Calu3 (cell line): ENCODE data around the gene SULT4A1. TPM values are rescaled to one million over a fixed set of nuclear protein-coding genes. Genes with fewer than 3 reads are reported as not detected.

ENCODE experiments used
- BruUV-seq: library from RNA; stranded (reverse); fragments of 400-500 nt; replicated peaks from 2 replicates; lab custom pipeline; 2021; lab: Mats Ljungman, UMichigan
- CTCF ChIA-PET: fragments of 300-600 bp; sonication (Branson Sonifier 250); formaldehyde crosslinking; loops from one replicate; lab custom pipeline; 2022; ENCODE audit warnings: antibody characterized with exemption; lab: Charles Lee
- DNase-seq: peaks from one replicate; pipeline ENCODE4 v3.0.0; 2022
- H3K27ac Mint-ChIP-seq: one replicate; pipeline ENCODE4 v1.8.0; 2022; ENCODE audit warnings: mixed read lengths; ENCODE audit not compliant: unreplicated experiment
- H3K27me3 Mint-ChIP-seq: one replicate; pipeline ENCODE4 v1.8.0; 2022; ENCODE audit warnings: mixed read lengths; ENCODE audit not compliant: unreplicated experiment
- H3K36me3 Mint-ChIP-seq: one replicate; pipeline ENCODE4 v1.8.0; 2022; ENCODE audit warnings: mild to moderate bottlenecking, moderate library complexity, mixed read lengths; ENCODE audit not compliant: insufficient read depth, unreplicated experiment
- H3K4me1 Mint-ChIP-seq: one replicate; pipeline ENCODE4 v1.8.0; 2022; ENCODE audit warnings: mild to moderate bottlenecking, low read depth, mixed read lengths; ENCODE audit not compliant: unreplicated experiment
- H3K4me3 Mint-ChIP-seq: one replicate; pipeline ENCODE4 v1.8.0; 2022; ENCODE audit warnings: mild to moderate bottlenecking, low read depth, moderate library complexity, mixed read lengths; ENCODE audit not compliant: unreplicated experiment
- H3K9me3 Mint-ChIP-seq: one replicate; pipeline ENCODE4 v1.8.0; 2022; ENCODE audit warnings: low read depth, mixed read lengths; ENCODE audit not compliant: unreplicated experiment
- intact Hi-C: fragments of 100-400 bp; cut with micrococcal nuclease; formaldehyde crosslinking; loops from one replicate; pipeline ENCODE4 v1.10.0; 2022; ENCODE audit not compliant: unreplicated experiment
- total RNA-seq: library from RNA; stranded (reverse); gene quantifications from 2 replicates; pipeline ENCODE4 v1.2.3, GENCODE V29; 2022
- TF ChIP-seq, protein P1 (sequence below): fragments of 200-600 bp; IDR thresholded peaks from one replicate; pipeline ENCODE4 v1.8.0; 2022; ENCODE audit warnings: antibody characterized with exemption; ENCODE audit not compliant: unreplicated experiment

Gene SULT4A1
- total RNA-seq, 1 experiment from 2014 or later, result 9.1 TPM

DNA sequence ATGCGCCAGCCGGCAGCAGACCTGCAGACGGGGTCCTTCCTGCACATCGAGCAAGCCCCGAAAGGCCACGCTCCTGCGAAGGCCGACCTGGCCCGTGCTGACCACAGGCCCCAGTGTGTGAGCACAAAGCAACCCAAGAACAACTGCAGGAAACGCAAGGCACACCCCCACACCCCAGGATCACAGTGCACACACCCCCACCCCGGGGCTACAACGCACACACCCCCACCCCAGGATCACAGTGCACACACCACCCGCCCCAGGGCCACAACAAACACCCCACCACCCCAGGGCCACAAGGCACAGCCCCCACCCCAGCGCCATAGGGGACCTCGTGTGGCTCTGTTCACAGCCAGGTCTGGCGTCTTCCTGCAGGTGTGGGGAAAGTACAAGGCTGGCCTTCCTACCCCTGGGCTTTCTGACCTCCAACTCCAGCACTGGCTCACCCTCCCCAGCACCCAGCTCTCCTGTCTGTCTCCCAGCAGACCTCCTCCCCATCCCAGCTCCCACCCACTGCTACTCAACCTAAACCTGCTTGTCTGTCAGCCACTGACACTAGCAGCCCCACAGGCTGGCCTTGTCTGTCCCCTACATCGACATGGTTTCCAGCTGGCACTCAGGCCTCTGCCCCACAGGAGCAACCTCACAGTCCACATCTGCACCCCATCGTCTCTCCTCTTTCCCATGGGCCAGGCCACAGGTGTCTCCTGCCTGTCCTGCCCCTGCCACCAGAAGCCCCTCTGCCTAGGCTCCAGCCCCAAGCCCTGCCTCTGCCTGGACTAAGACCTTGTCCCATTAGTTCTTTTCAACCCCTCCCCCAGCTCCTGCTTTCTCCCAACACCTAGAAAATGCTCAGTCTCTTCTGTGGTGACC is 29.7 kb downstream of the SULT4A1 start:
- TF ChIP-seq, protein P1, sequence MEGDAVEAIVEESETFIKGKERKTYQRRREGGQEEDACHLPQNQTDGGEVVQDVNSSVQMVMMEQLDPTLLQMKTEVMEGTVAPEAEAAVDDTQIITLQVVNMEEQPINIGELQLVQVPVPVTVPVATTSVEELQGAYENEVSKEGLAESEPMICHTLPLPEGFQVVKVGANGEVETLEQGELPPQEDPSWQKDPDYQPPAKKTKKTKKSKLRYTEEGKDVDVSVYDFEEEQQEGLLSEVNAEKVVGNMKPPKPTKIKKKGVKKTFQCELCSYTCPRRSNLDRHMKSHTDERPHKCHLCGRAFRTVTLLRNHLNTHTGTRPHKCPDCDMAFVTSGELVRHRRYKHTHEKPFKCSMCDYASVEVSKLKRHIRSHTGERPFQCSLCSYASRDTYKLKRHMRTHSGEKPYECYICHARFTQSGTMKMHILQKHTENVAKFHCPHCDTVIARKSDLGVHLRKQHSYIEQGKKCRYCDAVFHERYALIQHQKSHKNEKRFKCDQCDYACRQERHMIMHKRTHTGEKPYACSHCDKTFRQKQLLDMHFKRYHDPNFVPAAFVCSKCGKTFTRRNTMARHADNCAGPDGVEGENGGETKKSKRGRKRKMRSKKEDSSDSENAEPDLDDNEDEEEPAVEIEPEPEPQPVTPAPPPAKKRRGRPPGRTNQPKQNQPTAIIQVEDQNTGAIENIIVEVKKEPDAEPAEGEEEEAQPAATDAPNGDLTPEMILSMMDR, result no peak
- no peak overlapping the region for H3K27ac Mint-ChIP-seq
- no peak overlapping the region for H3K4me3 Mint-ChIP-seq
- no peaks in the 10 kb centered on the region for H3K27me3 Mint-ChIP-seq
- intact Hi-C loops, result no loop called here
- no TSS peak for BruUV-seq
- no peaks in the 10 kb centered on the region for H3K4me1 Mint-ChIP-seq
- DNase-seq, result no peak
- CTCF ChIA-PET, result no interaction called here
- H3K9me3 Mint-ChIP-seq, result no peaks in the 10 kb centered on the region
- no peaks in the 10 kb centered on the region for H3K36me3 Mint-ChIP-seq

DNA sequence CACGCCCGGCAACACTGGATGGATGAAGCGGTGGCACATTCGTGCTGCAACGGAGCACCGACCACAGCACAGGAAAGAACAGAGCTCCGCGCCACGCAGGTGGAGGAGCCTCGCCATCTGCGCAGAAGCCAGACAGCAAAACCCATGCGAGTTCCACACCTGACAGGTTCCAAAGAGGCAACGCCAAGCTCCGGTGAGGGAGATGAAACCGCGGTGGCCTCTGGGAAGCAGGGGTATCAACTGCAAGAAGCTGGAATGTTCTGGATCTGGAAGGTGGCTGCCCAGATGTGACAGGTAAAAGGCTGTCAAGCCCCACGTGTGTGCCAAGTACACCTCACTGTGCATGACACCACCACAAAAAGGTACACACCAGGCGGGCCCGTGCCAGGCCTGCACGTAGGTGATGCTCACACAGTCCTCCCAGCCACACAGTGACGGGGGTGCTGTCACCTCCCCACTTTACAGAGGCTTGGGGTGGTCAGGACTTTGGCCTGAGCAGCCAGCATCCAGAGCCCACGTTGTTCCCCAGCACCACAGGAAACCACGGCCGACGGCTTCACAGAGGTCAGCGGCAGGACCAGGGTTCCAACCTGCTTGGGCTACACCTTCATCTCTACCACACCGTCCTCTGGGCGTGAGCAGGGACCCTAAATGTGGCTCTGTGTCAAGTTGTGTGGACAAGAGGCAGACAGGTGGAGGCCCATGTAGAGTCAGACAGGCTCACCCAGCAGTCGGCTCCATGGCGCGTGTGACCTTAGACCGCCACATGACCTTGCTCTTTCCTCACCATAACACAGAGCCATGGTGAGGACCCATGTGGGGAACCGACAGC is 30.5 kb downstream of the SULT4A1 start:
- Mint-ChIP-seq H3K36me3 (no peaks in the 10 kb centered on the region), H3K27ac (no peak overlapping the region), H3K4me3 (no peak overlapping the region), H3K9me3 (no peaks in the 10 kb centered on the region), H3K4me1 (no peaks in the 10 kb centered on the region), H3K27me3 (no peaks in the 10 kb centered on the region)
- no TSS peak for BruUV-seq
- intact Hi-C loops, result no loop called here
- no peak for DNase-seq
- CTCF ChIA-PET, result no interaction called here
- TF ChIP-seq, protein P1, result no peak

GRCh38 chr22:43830931-43831560 is 31.3 kb downstream of the SULT4A1 start:
- TF ChIP-seq, protein P1, result no peak
- intact Hi-C loops, result no loop called here
- Mint-ChIP-seq H3K27me3 (no peaks in the 10 kb centered on the region), H3K4me3 (no peak overlapping the region), H3K4me1 (no peaks in the 10 kb centered on the region), H3K9me3 (no peaks in the 10 kb centered on the region), H3K36me3 (no peaks in the 10 kb centered on the region), H3K27ac (no peak overlapping the region)
- DNase-seq, result no peak
- BruUV-seq, result no TSS peak
- CTCF ChIA-PET, result no interaction called here
